Hepatocyte (in vitro differentiated cells): ENCODE measurements around the gene LDAH. TPM values are rescaled to one million over a fixed set of nuclear protein-coding genes. Genes with fewer than 3 reads are reported as not detected.

ENCODE experiments used
- DNase-seq: peaks from one replicate; pipeline ENCODE4 v3.0.0-alpha.2; 2016; ENCODE audit warnings: low spot score
- H2AFZ ChIP-seq: fragments of 200-600 bp; sonication (generic); 2 replicates; pipeline ENCODE4 v1.6.0; 2016; ENCODE audit warnings: antibody characterized with exemption, mild to moderate bottlenecking
- H3K27ac ChIP-seq: fragments of 200-600 bp; sonication (generic); 2 replicates; pipeline ENCODE4 v1.5.1; 2016; ENCODE audit warnings: mild to moderate bottlenecking
- H3K27me3 ChIP-seq: fragments of 200-600 bp; sonication (generic); 2 replicates; pipeline ENCODE4 v1.6.1; 2016
- H3K36me3 ChIP-seq: fragments of 200-600 bp; sonication (generic); replicated peaks from 2 replicates; pipeline ENCODE4 v1.5.1; 2016; ENCODE audit warnings: low read depth; ENCODE audit not compliant: insufficient read depth
- H3K4me1 ChIP-seq: fragments of 200-600 bp; sonication (generic); 2 replicates; pipeline ENCODE4 v1.5.1; 2016; ENCODE audit warnings: mild to moderate bottlenecking, moderate library complexity; ENCODE audit not compliant: insufficient read depth
- H3K4me2 ChIP-seq: fragments of 200-600 bp; sonication (generic); 2 replicates; pipeline ENCODE4 v1.6.0; 2016
- H3K4me3 ChIP-seq: fragments of 200-600 bp; sonication (generic); 2 replicates; pipeline ENCODE4 v1.5.1; 2016; ENCODE audit warnings: mild to moderate bottlenecking
- H3K79me2 ChIP-seq: fragments of 200-600 bp; sonication (generic); 2 replicates; pipeline ENCODE4 v1.6.0; 2017; ENCODE audit warnings: mild to moderate bottlenecking
- H3K9me2 ChIP-seq: fragments of 200-600 bp; sonication (generic); replicated peaks from 2 replicates; pipeline ENCODE4 v1.6.0; 2017; ENCODE audit warnings: mild to moderate bottlenecking; ENCODE audit not compliant: insufficient read depth
- H3K9me3 ChIP-seq: fragments of 200-600 bp; sonication (generic); 2 replicates; pipeline ENCODE4 v1.5.1; 2016; ENCODE audit warnings: low read depth, mild to moderate bottlenecking
- H4K20me1 ChIP-seq: fragments of 200-600 bp; sonication (generic); 2 replicates; pipeline ENCODE4 v1.6.0; 2016; ENCODE audit warnings: mild to moderate bottlenecking; ENCODE audit not compliant: insufficient read depth, poor library complexity, severe bottlenecking
- EZH2 ChIP-seq: fragments of 200-600 bp; sonication (generic); IDR thresholded peaks from 2 replicates; pipeline ENCODE4 v1.6.1; 2016; ENCODE audit warnings: antibody characterized with exemption, mild to moderate bottlenecking, borderline replicate concordance
- EZH2phosphoT487 ChIP-seq: fragments of 200-600 bp; sonication (generic); IDR thresholded peaks from one replicate; pipeline ENCODE4 v1.6.1; 2018; ENCODE audit warnings: antibody characterized with exemption, mild to moderate bottlenecking, low read depth, moderate library complexity; ENCODE audit not compliant: unreplicated experiment, severe bottlenecking
- WGBS: methylation state at CpG from one replicate; pipeline ENCODE4 v1.1.6; 2016; ENCODE audit warnings: low lambda C conversion rate; ENCODE audit errors: missing lambda C conversion rate; 5-methylcytosine and 5-hydroxymethylcytosine counted together
- polyA plus RNA-seq: library from polyadenylated mRNA; unstranded; fragments of >200 nt; fragmentation: Nextera tagmentation; extraction: Ambion mirVana; gene quantifications from 2 replicates; pipeline ENCODE4 v1.2.1, GENCODE V29; 2016
- total RNA-seq: library from RNA; depleted of rRNA; stranded (reverse); fragments of >200 nt; gene quantifications from 2 replicates; pipeline ENCODE4 v1.2.3, GENCODE V29; 2014
- TF ChIP-seq, protein P1 (sequence below): fragments of 200-600 bp; sonication (generic); IDR thresholded peaks from 2 replicates; pipeline ENCODE4 v1.5.1; 2016; ENCODE audit warnings: antibody characterized with exemption, mild to moderate bottlenecking; ENCODE audit not compliant: poor library complexity

Gene LDAH
- total and polyA plus RNA-seq, 2 experiments from 2014 or later, result 15.2 to 27.8 TPM

GRCh38 chr2:20650393-20650876, 172.5 kb downstream of the LDAH start:
- H3K36me3 ChIP-seq, result no peaks in the 10 kb centered on the region
- 18% methylated on average over 19 of the region's 19 CpGs for WGBS

DNA sequence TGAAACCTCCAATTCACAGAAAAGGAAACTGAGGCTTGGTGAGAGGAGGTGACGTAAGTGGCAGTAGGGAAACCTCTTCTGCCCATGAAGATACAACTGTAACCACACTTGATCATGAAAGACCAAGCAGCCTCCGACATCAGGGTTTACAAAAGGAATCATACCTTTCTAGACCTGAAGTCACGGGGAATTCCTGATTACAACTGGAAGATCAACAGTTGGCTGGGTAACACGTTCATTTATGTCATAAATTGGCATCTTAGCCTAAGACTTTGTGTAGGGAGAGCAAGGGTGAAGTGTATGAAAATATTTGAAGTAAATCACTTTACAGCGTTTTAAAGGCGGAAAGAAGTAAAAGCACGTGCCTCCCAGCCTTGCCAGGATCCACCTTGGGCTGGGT, 172.9 kb downstream of the LDAH start:
- Histone ChIP-seq H3K27me3 (no peaks in the 10 kb centered on the region), H3K4me1 (peaks cover 20% of the 10 kb centered on the region), H3K36me3 (no peaks in the 10 kb centered on the region), H3K27ac (peak overlapping the region; percentile 90), H3K9me2 (no peaks in the 10 kb centered on the region), H3K4me2 (peak overlapping the region; percentile 98), H4K20me1 (no peaks in the 10 kb centered on the region), H3K9me3 (no peaks in the 10 kb centered on the region), H3K4me3 (peak overlapping the region; percentile 94), H3K79me2 (peaks cover 33% of the 10 kb centered on the region), H2AFZ (no peak overlapping the region)
- no peak for TF ChIP-seq EZH2phosphoT487
- TF ChIP-seq, protein P1, sequence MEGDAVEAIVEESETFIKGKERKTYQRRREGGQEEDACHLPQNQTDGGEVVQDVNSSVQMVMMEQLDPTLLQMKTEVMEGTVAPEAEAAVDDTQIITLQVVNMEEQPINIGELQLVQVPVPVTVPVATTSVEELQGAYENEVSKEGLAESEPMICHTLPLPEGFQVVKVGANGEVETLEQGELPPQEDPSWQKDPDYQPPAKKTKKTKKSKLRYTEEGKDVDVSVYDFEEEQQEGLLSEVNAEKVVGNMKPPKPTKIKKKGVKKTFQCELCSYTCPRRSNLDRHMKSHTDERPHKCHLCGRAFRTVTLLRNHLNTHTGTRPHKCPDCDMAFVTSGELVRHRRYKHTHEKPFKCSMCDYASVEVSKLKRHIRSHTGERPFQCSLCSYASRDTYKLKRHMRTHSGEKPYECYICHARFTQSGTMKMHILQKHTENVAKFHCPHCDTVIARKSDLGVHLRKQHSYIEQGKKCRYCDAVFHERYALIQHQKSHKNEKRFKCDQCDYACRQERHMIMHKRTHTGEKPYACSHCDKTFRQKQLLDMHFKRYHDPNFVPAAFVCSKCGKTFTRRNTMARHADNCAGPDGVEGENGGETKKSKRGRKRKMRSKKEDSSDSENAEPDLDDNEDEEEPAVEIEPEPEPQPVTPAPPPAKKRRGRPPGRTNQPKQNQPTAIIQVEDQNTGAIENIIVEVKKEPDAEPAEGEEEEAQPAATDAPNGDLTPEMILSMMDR, result no peak
- TF ChIP-seq EZH2, result no peak
- 85% methylated on average over 7 of the region's 7 CpGs for WGBS
- no peak for DNase-seq

More at GRCh38 chr2:20650393-20650876, 172.5 kb downstream of the LDAH start:
- Histone ChIP-seq H3K27ac (peak overlapping the region; percentile 90), H3K4me1 (peaks cover 20% of the 10 kb centered on the region), H3K79me2 (peaks cover 33% of the 10 kb centered on the region), H4K20me1 (no peaks in the 10 kb centered on the region), H3K9me2 (no peaks in the 10 kb centered on the region), H3K4me2 (peak overlapping the region; percentile 98), H3K9me3 (no peaks in the 10 kb centered on the region), H3K4me3 (peak overlapping the region; percentile 94), H2AFZ (peak overlapping the region; percentile 96), H3K27me3 (no peaks in the 10 kb centered on the region)
- TF ChIP-seq, protein P1, result no peak
- no peak for TF ChIP-seq EZH2phosphoT487
- no peak for TF ChIP-seq EZH2
- DNase-seq, result peak; percentile 58

DNA sequence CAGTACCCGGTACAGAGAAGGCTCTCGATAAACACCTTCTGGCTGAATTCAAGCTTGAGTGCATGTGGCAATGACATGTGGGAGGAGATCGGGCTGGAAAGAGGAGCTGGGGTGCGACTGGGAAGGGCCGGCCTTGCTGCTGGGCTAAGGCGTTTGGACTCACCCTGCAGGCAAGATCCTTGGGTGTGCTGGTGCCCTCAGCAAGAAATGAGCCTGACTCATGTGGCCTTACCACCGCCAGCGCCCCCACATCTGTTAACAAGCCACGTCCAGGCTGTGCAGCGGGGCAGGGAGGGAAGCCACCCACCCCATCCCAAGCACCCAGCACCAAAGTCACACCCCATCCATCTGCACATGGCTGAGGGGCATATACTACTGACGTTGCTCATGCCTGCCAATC, 173.3 kb downstream of the LDAH start:
- Histone ChIP-seq H3K27me3 (no peaks in the 10 kb centered on the region), H3K79me2 (peaks cover 33% of the 10 kb centered on the region), H3K4me2 (peak overlapping the region; percentile 98), H4K20me1 (no peaks in the 10 kb centered on the region), H3K9me3 (no peaks in the 10 kb centered on the region), H3K9me2 (no peaks in the 10 kb centered on the region), H3K4me3 (no peak overlapping the region), H2AFZ (no peak overlapping the region), H3K36me3 (no peaks in the 10 kb centered on the region), H3K27ac (no peak overlapping the region), H3K4me1 (peaks cover 20% of the 10 kb centered on the region)
- no peak for DNase-seq
- 92% methylated on average over 11 of the region's 11 CpGs for WGBS
- TF ChIP-seq EZH2phosphoT487, result no peak
- TF ChIP-seq, protein P1, result no peak
- no peak for TF ChIP-seq EZH2
